Psoas muscle (tissue), 8 donors: Measurements from ENCODE around the gene ARHGEF16. TPM values are rescaled to one million over a fixed set of nuclear protein-coding genes. Genes with fewer than 3 reads are reported as not detected.

Source experiments
- ATAC-seq, 4 donors: fragments of 200-7000 bp; cut with Tn5 transposase; one replicate each; pipeline ENCODE4 v1.9.1; 2020; ENCODE audit warnings: moderate library complexity in 3 of 4, mild to moderate bottlenecking in 2 of 4
- DNase-seq, 2 donors: peaks; one replicate each; pipeline ENCODE4 v3.0.0-alpha.2; 2020
- H3K27ac ChIP-seq: fragments of 200-600 bp; one replicate; pipeline ENCODE4 v1.8.0; 2022
- H3K27me3 ChIP-seq, 3 donors: fragments of 200-600 bp in 1 of 3; one replicate each; pipeline versions ENCODE4 v1.6.1 to v1.8.0; 2013 to 2022; ENCODE audit warnings: low read length in 2 of 3, mild to moderate bottlenecking in 2 of 3, moderate library complexity in 1 of 3; ENCODE audit not compliant: insufficient read depth in 3 of 3
- H3K36me3 ChIP-seq, 2 donors: fragments of 200-600 bp in 1 of 2; one replicate each; pipeline versions ENCODE4 v1.6.1 to v1.8.0; 2013 to 2022; ENCODE audit warnings: low read depth in 1 of 2, mild to moderate bottlenecking in 1 of 2, moderate library complexity in 1 of 2; ENCODE audit not compliant: insufficient read depth in 1 of 2
- H3K4me1 ChIP-seq: fragments of 200-600 bp; one replicate; pipeline ENCODE4 v1.8.0; 2022
- H3K4me3 ChIP-seq: fragments of 200-600 bp; one replicate; pipeline ENCODE4 v1.8.0; 2022; ENCODE audit warnings: mild to moderate bottlenecking
- H3K9me3 ChIP-seq: fragments of 200-600 bp; one replicate; pipeline ENCODE4 v1.8.0; 2022
- CTCF ChIP-seq: fragments of 200-600 bp; IDR thresholded peaks from one replicate; pipeline ENCODE4 v1.8.0; 2022; ENCODE audit warnings: antibody characterized with exemption
- WGBS, 3 donors: extraction: QIAGEN DNeasy Blood & Tissue Kit; methylation state at CpG; one replicate each; pipeline versions ENCODE4 v1.1.6 to v1.1.7; 2013; 5-methylcytosine and 5-hydroxymethylcytosine counted together
- intact Hi-C, 2 donors: fragments of 100-400 bp; cut with DNase I; formaldehyde crosslinking; loops; one replicate each; pipeline versions ENCODE4 v1.11.0 to v1.14.2; 2022
- polyA plus RNA-seq, 3 donors: library from polyadenylated mRNA; stranded (reverse); fragments of 200-250 nt; gene quantifications; one replicate each; pipeline ENCODE4 v1.2.3, GENCODE V29; 2013
- total RNA-seq, 4 donors: library from RNA; stranded (reverse); fragmentation: NEBNext Ultra II Directional in 2 of 4; extraction: Animal tissue kit (Norgen Biotek cat#: 25700) in 2 of 4; gene quantifications; one replicate each; pipeline versions ENCODE4 v1.2.1 to v1.2.4, GENCODE V29; 2021 to 2023
- donor health status: healthy with polysubstance abuse.
- donor health status: DM: no; HTN: no; CAD: no; lungs with moderate emphysema.
- donor health status: Bipolar disorder and iron deficiency.
- donor health status: healthy.
- donor health status: DM: yes; HTN: yes; CAD: no.
- donor health status: DM: no; HTN: no; CAD: no.
- donor health status: DM: no; HTN: no; CAD: no.
- donor health status: DM: yes; HTN: yes; CAD: no.

Gene ARHGEF16
- total and polyA plus RNA-seq, 7 donors, result 0.29 to 0.56 (median 0.51) TPM

GRCh38 chr1:3463408-3463863, 9.0 kb downstream of the ARHGEF16 start:
- H3K4me1 ChIP-seq, result peaks cover 24% of the 10 kb centered on the region
- ATAC-seq (no peak), DNase-seq (peak in 1 of 2 donors; percentile 4)
- intact Hi-C loops, result no loop called here
- 70 to 83% (median 81%) methylated on average over 20 of the region's 20 CpGs for WGBS, 3 donors
- no peaks in the 10 kb centered on the region for H3K36me3 ChIP-seq
- no peaks in the 10 kb centered on the region for H3K9me3 ChIP-seq
- no peak overlapping the region for H3K27ac ChIP-seq
- no peak for TF ChIP-seq CTCF
- H3K4me3 ChIP-seq, result no peak overlapping the region
- H3K27me3 ChIP-seq, result no peaks in the 10 kb centered on the region

- no peak overlapping the region for H3K4me3 ChIP-seq
- peak; percentile 9 to 47 for DNase-seq
Observed at GRCh38 chr1:3463891-3464648, 9.6 kb downstream of the ARHGEF16 start.

GRCh38 chr1:3464649-3465025, 10.2 kb downstream of the ARHGEF16 start:
- Histone ChIP-seq H3K36me3 (no peaks in the 10 kb centered on the region), H3K4me1 (peaks cover 12% of the 10 kb centered on the region), H3K27me3 (no peaks in the 10 kb centered on the region), H3K9me3 (no peaks in the 10 kb centered on the region), H3K4me3 (no peak overlapping the region), H3K27ac (no peak overlapping the region)
- no peak for TF ChIP-seq CTCF
- 89 to 95% (median 91%) methylated on average over 9 to 11 of the region's 11 CpGs for WGBS, 3 donors
- no peak for ATAC-seq
- intact Hi-C loops, result no loop called here
- DNase-seq, result peak in 1 of 2 donors; percentile 40

More at GRCh38 chr1:3463891-3464648, 9.6 kb downstream of the ARHGEF16 start:
- no peak for TF ChIP-seq CTCF
- Histone ChIP-seq H3K27ac (no peak overlapping the region), H3K36me3 (no peaks in the 10 kb centered on the region), H3K9me3 (no peaks in the 10 kb centered on the region), H3K4me1 (peaks cover 18% of the 10 kb centered on the region), H3K27me3 (no peaks in the 10 kb centered on the region)
- no peak for ATAC-seq
- intact Hi-C loops, result no loop called here
- WGBS, 3 donors, result 87 to 92% (median 92%) methylated on average over 21 of the region's 21 CpGs

- no peaks in the 10 kb centered on the region for H3K36me3 ChIP-seq
- TF ChIP-seq CTCF, result no peak
- WGBS, 3 donors, result 80 to 86% (median 84%) methylated on average over 16 to 28 of the region's 28 CpGs
- no peaks in the 10 kb centered on the region for H3K9me3 ChIP-seq
- no peak overlapping the region for H3K4me3 ChIP-seq
- peak in 1 of 2 donors; percentile 47 for DNase-seq
- H3K27ac ChIP-seq, result no peak overlapping the region
- intact Hi-C loops, result no loop called here
- no peak for ATAC-seq
- H3K4me1 ChIP-seq, result peaks cover 5% of the 10 kb centered on the region
- no peaks in the 10 kb centered on the region for H3K27me3 ChIP-seq
Observed at GRCh38 chr1:3465091-3465934, 10.8 kb downstream of the ARHGEF16 start.
